SK-MEL-5 (cell line): ENCODE measurements around the gene OTOF. TPM values are rescaled to one million over a fixed set of nuclear protein-coding genes. Genes with fewer than 3 reads are reported as not detected.

Experiments
- DNase-seq: peaks from one replicate; pipeline ENCODE4 v3.0.0-alpha.2; 2016; ENCODE audit warnings: low read depth, low spot score
- in situ Hi-C: cut with HindIII; loops from 2 replicates; pipeline ENCODE4 v1.10.0; 2016; ENCODE audit warnings: low sequenced_read_pairs, high pct_unique_total_duplicates, low pct_unique_long_range_greater_than_20kb
- polyA plus RNA-seq, 2 experiments: library from polyadenylated mRNA; depleted of rRNA; stranded (reverse); fragments of >200 nt; gene quantifications; 2 replicates each; pipeline ENCODE4 v1.2.3, GENCODE V29; 2015
- total RNA-seq: library from RNA; depleted of rRNA; stranded (reverse); fragments of >200 nt; shearing (Covaris generic); gene quantifications from 2 replicates; pipeline ENCODE4 v1.2.3, GENCODE V29; 2014; rRNA removed

OTOF gene
- total RNA-seq: not detected in 2 replicates
- polyA plus RNA-seq (2015; cell fraction: cytosol; rRNA removed): not detected in 2 replicates
- polyA plus RNA-seq (2015; cell fraction: nucleus; rRNA removed): not detected in 2 replicates

GRCh38 chr2:26477911-26478253 is at the start of gene OTOF:
Gene OTOF (minus strand): TSS chr2:26478124.
- in situ Hi-C loops: no loop called here
- peak; percentile 43 for DNase-seq

GRCh38 chr2:26526589-26526988 is 48.7 kb upstream of the OTOF start:
- in situ Hi-C loops: no loop called here
- DNase-seq: no peak

GRCh38 chr2:26526105-26526504 is 48.2 kb upstream of the OTOF start:
- DNase-seq: no peak
- in situ Hi-C loops: no loop called here

DNA sequence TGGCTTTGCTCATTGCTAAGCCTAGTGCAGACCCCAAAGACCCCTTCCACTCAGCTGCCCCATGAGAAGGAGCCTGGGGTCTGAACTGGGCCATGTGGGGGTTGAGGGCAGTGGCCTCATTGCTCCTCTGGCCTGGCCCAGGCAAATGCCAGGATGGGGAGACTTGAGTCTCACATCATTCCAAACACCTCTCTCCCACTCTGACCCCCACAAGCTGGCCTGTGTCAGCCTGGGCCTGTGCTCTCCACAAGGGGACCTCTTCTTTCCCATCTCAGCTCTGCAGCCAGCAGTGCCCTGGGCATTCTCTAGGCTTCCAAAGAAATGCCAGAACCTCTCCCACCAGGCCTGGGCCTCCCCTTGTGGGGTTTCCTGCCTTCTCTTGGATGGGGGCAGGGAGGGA is 45.8 kb upstream of the OTOF start:
- no peak for DNase-seq
- in situ Hi-C loops: no loop called here

GRCh38 chr2:26522751-26523171 is 44.8 kb upstream of the OTOF start:
- no peak for DNase-seq
- in situ Hi-C loops: no loop called here

DNA sequence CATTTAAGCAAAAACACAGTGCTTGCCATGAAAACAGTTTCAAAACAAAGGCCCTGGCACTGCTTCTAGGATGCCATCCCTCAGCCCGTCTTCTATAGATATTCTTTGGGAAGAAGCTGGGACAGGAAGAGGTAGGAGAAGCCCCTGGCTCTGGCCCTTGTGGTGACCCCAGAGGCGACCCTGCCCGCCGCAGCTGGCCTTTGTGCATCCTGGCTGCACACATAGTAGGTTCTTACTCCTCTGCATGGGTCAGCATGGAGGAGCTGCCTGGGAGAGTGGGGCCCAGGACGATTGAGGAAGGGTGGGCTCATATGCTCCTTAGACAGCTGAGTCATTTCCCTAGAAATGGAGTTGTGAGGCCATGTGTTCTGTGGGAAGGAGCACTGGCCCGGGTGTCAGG is 44.4 kb upstream of the OTOF start:
- in situ Hi-C loops: no loop called here
- no peak for DNase-seq

DNA sequence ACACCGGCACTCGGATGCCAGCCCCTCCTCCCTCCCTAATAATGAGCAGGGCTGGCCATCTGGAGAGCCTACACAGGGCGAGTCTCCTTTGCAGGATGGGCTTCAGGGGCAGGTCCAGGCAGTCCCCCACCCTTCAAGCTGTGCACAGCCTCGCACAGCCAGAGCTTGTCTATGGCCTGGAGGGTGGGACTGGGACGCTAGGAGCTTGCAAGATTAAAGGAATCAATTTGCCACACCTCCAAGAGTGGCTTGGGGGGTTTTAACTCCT is 43.9 kb upstream of the OTOF start:
- no peak for DNase-seq
- in situ Hi-C loops: no loop called here

- in situ Hi-C loops: no loop called here
Measured at GRCh38 chr2:26521054-26521912, 43.4 kb upstream of the OTOF start.

DNA sequence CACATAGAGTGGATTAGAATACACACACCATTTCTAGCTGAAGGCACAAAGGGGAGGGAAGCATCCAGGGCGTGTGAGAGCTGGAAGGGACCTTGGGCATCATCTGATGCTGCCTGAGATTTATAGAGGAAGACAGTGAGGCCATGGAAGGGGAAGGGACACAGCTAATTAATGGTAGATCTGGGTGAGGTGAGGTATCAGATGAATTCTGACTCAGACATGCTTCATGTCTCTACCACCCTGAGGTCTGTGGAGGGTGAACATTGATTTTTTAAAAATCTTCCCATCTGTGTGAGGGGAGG is 42.2 kb upstream of the OTOF start:
- in situ Hi-C loops: no loop called here
- DNase-seq: no peak

More at GRCh38 chr2:26521054-26521912, 43.4 kb upstream of the OTOF start:
- DNase-seq: peak; percentile 58

GRCh38 chr2:26519396-26520147 is 41.6 kb upstream of the OTOF start:
- in situ Hi-C loops: no loop called here
- DNase-seq: no peak

DNA sequence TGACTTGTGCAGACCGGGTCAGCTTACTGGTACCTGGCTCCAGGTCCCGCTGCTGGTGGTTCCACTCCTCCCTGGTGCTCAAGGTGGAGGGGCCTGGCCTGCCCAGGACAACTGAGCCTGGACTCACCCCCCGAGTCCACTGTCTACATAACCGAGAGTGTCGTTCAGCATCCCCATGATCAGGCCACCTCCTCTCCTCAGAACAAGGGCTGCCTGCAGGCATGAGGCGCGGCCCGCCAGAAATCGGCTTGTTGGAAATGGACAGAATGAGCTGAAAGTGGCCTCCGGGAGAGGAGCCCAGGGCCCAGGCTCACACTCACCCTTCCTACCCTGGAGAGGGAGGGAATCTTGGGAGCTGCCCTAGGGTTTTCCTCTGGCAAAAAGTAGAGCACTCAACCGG is 38.9 kb upstream of the OTOF start:
- in situ Hi-C loops: no loop called here

GRCh38 chr2:26516246-26516645 is 38.3 kb upstream of the OTOF start:
- in situ Hi-C loops: no loop called here
- DNase-seq: no peak

More for the DNA sequence above, 38.9 kb upstream of the OTOF start:
- DNase-seq: no peak

- in situ Hi-C loops: no loop called here
- no peak for DNase-seq
Measured at GRCh38 chr2:26515771-26516170, 37.8 kb upstream of the OTOF start.

DNA sequence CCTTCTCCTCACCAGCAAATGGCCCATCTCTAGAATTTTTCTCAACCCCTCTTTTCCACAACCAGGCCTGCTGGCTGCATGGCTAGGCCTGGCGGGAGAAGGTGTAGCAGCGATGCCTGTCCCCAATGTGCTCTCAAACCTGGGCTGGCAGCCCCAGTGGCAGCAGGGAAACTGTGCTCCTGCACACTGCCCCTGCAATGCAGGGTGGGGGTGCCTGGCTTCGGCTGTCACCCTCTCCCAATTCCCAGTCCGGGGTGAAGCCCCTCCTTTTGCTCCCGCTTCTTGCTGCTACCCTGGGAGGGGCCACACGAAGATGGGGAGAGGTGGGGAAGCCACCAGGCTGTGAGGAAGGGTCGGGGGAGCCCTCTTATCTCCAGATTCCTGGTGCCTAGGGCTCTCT is 36.1 kb upstream of the OTOF start:
- in situ Hi-C loops: no loop called here
- DNase-seq: no peak

DNA sequence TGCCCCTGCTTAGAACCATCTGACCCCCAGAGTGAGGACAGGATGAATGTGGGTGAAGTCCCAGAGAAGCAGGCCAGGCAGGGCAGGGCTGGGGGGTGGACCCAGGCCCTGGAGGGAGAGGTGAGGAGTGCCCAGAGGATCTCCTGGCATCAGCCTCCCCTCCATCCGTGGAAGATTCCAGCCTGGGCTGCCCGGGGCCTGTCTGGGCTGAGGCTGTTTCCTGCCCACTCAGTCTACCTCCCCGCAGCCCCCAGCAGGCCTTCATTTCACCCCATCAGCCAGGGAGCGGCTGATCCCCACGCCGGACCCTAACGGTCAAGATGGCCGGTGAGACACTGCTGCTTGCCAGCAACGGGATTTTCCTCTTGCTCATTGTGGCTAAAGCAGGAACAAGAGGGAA is 35.3 kb upstream of the OTOF start:
- DNase-seq: no peak
- in situ Hi-C loops: no loop called here

DNA sequence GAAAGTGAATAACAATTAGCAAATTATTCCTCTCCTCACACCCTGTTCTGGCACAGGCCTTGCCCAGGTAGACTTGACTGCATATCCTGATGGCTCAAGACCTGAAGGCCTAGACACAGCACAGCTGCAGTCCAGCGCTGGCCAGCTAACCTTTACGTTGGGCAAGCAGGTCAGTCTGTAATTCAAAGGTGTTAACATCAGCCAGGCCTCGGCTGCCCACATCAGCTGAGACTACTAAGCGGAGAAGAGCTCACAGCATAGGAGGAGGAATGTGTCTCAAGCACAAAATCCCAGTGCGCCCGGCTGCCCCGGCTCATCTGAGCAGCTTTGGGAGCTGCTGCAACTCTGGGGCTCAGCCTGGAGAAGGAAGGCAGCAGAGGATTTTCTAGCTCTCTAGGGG is 33.5 kb upstream of the OTOF start:
- DNase-seq: no peak
- in situ Hi-C loops: no loop called here

DNA sequence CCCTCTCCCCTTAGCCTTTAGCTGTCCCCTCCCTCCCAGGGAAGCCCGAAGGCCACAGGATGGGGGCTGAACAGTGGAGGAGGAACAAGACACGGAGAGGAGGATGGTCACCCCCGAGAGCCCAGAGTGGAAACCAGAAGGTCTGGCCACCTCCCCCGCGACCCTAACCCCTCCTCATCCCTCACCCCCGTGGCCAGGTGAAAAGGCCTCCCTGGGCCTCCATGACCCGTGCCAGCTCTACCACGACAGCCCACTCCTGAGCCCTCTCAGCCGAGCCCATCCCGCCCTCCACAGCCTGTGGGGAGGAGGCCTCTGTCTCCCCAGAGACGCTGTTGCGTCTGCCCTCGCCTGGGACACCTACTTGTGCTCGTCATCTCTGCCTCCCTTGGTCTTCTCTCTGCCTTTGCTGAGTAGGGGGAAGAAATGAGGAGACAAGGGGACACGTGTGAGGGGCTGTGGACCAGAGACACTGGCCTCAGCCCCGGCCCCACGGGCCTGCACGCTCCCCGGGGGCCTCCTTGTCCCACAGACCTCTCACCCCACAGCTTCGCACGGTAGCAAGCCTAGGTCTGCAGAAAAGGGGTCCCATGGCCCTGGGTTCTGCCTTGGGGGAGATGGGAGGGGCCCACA is 32.5 kb upstream of the OTOF start:
- in situ Hi-C loops: no loop called here
- DNase-seq: no peak

- in situ Hi-C loops: no loop called here
- no peak for DNase-seq
Measured at GRCh38 chr2:26509141-26509540, 31.2 kb upstream of the OTOF start.

- no peak for DNase-seq
- in situ Hi-C loops: no loop called here
Measured at GRCh38 chr2:26507932-26508331, 30.0 kb upstream of the OTOF start.
